Activated CD4-positive, alpha-beta T cell treated with anti-CD3 and anti-CD28 coated beads, Interleukin-2, amount 10 ng/mL, durations not matched to agents 7 days and 5 days (primary cell): ENCODE results near the gene DNAI2. TPM values are rescaled to one million over a fixed set of nuclear protein-coding genes. Genes with fewer than 3 reads are reported as not detected.
A peak's percentile ranks its signal among the peaks of the same experiment; 100 is the strongest.

Source experiments
- CTCF ChIA-PET: fragments of 350-600 bp; sonication (Branson Sonifier 250); formaldehyde crosslinking; loops from one replicate; lab custom pipeline; 2021; ENCODE audit warnings: antibody characterized with exemption; lab: Charles Lee
- POLR2A ChIA-PET: fragments of 350-600 bp; sonication (Branson Sonifier 250); formaldehyde crosslinking; loops from one replicate; lab custom pipeline; 2021; ENCODE audit warnings: antibody characterized with exemption; lab: Charles Lee
- DNase-seq: peaks from one replicate; pipeline ENCODE4 v3.0.0-alpha.2; 2020
- H3K27ac Mint-ChIP-seq: one replicate; pipeline ENCODE4 v1.8.0; 2021; ENCODE audit warnings: mild to moderate bottlenecking, moderate library complexity, mixed read lengths
- H3K27me3 Mint-ChIP-seq: one replicate; pipeline ENCODE4 v1.8.0; 2021; ENCODE audit warnings: mixed read lengths
- H3K36me3 Mint-ChIP-seq: one replicate; pipeline ENCODE4 v1.8.0; 2021; ENCODE audit warnings: low read depth, mixed read lengths
- H3K4me1 Mint-ChIP-seq: one replicate; pipeline ENCODE4 v1.8.0; 2021; ENCODE audit warnings: mixed read lengths
- H3K4me3 Mint-ChIP-seq: one replicate; pipeline ENCODE4 v1.8.0; 2021; ENCODE audit warnings: mild to moderate bottlenecking, moderate library complexity, mixed read lengths
- H3K9me3 Mint-ChIP-seq: one replicate; pipeline ENCODE4 v1.8.0; 2021; ENCODE audit warnings: mixed read lengths
- total RNA-seq, 2 experiments: library from RNA; stranded (reverse); gene quantifications; one replicate each; pipeline ENCODE4 v1.2.3, GENCODE V29; 2021

Gene DNAI2
- total RNA-seq, 2 experiments from 2014 or later = 1.2 to 1.3 TPM

DNA sequence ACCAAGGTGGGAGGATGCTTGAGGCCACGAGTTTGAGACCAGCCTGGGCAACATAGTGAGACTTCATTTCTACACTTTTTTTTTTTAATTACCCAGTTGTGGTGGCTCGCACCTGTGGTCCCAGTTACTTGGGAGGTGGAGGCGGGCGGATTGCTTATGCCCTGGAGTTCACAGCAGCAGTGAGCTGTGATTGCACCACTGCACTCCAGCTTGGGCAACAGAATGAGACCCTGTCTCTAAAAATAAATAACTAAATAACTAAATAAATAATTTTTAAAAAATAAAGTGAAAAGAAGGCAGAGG, 9.3 kb downstream of the DNAI2 start:
- H3K27ac Mint-ChIP-seq = peak overlapping the region; percentile 99
- peaks cover 6% of the 10 kb centered on the region for H3K9me3 Mint-ChIP-seq
- H3K4me3 Mint-ChIP-seq = no peak overlapping the region
- no peaks in the 10 kb centered on the region for H3K27me3 Mint-ChIP-seq
- peaks cover 67% of the 10 kb centered on the region for H3K4me1 Mint-ChIP-seq
- no peak for DNase-seq
- ChIA-PET POLR2A (no interaction called here), CTCF (interaction anchor here (1.1 kb wide), 1 partner anchor 19 kb away, joined by 3 read pairs; no protein-coding TSS in a partner anchor)
- peaks cover 6% of the 10 kb centered on the region for H3K36me3 Mint-ChIP-seq

DNA sequence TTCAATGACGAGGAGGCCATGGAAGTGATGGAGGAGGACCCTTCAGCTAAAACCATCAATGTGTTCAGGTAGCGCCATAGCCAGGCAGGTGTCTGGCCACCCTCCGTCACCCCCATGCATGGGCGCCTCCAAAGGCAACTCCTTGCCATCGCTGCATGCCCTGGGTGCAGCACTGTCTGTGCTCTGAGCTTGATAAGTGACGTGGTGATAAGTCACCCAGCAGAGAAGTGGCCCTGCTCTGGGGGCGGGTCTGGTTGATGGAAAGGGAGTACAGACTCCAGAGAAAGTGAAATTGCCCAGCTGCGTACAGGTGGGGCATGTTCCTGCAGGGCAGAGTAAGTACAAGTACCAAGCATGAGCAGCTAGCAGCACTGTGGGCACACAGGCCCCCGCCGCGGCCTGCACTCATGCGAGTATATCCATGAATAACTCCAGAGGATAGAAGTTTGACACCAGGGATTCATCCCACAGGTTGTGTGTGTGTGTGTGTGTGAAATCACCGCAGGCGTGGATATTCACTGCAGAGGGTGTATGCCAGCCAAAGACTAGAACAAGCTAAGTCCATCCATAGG, 13.1 kb downstream of the DNAI2 start:
- Mint-ChIP-seq H3K4me1 (peaks cover 46% of the 10 kb centered on the region), H3K9me3 (peaks cover 5% of the 10 kb centered on the region), H3K27me3 (no peaks in the 10 kb centered on the region), H3K4me3 (no peak overlapping the region), H3K27ac (no peak overlapping the region), H3K36me3 (peaks cover 2% of the 10 kb centered on the region)
- CTCF ChIA-PET = interaction anchor here (0.9 kb wide), 1 partner anchor 87 kb away, joined by 4 read pairs; no protein-coding TSS in a partner anchor
- POLR2A ChIA-PET = no interaction called here
- DNase-seq = no peak

DNA sequence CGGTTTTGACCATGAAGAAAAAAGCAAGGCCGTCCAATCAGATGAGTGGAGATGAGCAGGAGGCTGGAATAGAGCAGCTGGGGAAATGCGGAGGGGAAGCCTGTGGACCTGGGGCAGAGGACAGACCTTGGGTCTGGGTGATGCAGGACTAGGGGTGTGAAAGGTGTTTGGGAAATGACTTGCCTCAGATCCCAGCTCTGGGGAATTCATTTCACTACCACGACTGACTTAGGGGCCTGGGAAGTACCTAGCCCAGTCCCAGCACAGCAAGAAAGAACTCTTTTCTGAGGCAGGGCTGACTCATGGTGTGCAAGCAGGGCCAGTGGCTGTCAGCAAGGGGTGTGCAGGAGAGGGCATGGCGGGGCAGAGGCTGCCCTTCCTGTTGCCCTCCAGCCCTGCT, 14.8 kb downstream of the DNAI2 start:
- ChIA-PET CTCF (interaction anchor here (1.2 kb wide), 1 partner anchor 39 kb away, joined by 3 read pairs; no protein-coding TSS in a partner anchor), POLR2A (no interaction called here)
- Mint-ChIP-seq H3K9me3 (no peaks in the 10 kb centered on the region), H3K36me3 (no peaks in the 10 kb centered on the region), H3K27me3 (no peaks in the 10 kb centered on the region), H3K4me3 (no peak overlapping the region), H3K4me1 (peaks cover 34% of the 10 kb centered on the region), H3K27ac (peak overlapping the region; percentile 66)
- no peak for DNase-seq

DNA sequence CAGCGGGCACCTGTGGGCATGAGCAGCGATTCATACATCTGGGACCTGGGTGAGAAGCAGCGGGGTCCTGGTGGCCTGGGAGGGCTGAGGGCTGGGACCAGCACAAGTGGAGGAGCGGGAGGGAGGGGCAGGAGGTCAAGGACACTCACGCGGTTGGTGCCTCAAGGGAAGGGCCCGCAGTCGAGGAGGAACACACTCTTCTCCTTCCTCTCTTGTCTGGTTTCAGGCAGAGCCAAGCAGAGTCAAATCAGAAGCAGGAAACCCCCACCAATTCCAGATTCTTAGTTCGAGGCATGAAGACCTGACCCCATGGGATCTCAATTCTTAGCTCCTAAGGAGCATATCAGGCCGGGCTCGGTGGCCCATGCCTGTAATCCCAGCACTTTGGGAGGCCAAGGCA, 15.7 kb downstream of the DNAI2 start:
- H3K27me3 Mint-ChIP-seq = peaks cover under 1% of the 10 kb centered on the region
- POLR2A ChIA-PET = no interaction called here
- H3K9me3 Mint-ChIP-seq = peaks cover under 1% of the 10 kb centered on the region
- no peak overlapping the region for H3K4me3 Mint-ChIP-seq
- CTCF ChIA-PET = no interaction called here
- H3K36me3 Mint-ChIP-seq = peaks cover under 1% of the 10 kb centered on the region
- no peak for DNase-seq
- no peak overlapping the region for H3K27ac Mint-ChIP-seq
- peaks cover 29% of the 10 kb centered on the region for H3K4me1 Mint-ChIP-seq

DNA sequence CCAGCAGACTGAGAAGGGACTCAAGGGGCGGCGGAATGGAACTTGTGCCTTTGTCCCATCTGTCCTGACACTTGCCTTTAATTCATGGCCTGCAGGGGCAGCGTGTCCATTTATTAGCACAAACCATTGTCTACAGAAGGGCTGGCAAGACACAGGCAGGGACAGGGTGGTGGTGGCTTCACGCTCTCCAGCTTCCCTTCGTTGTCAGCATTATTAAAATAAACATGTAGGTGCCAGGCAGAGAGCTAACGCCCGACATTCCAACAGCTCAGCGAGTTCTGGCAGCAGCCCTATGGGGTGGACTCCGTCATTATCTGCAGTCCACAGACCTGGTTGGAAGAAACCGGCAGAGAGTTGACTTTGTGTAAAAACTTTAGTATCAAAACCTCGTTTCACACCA, 16.3 kb downstream of the DNAI2 start:
- POLR2A ChIA-PET = no interaction called here
- DNase-seq = no peak
- no peak overlapping the region for H3K4me3 Mint-ChIP-seq
- H3K4me1 Mint-ChIP-seq = peaks cover 24% of the 10 kb centered on the region
- CTCF ChIA-PET = no interaction called here
- peaks cover 2% of the 10 kb centered on the region for H3K36me3 Mint-ChIP-seq
- H3K27me3 Mint-ChIP-seq = peaks cover 2% of the 10 kb centered on the region
- H3K27ac Mint-ChIP-seq = no peak overlapping the region
- H3K9me3 Mint-ChIP-seq = peaks cover 2% of the 10 kb centered on the region

DNA sequence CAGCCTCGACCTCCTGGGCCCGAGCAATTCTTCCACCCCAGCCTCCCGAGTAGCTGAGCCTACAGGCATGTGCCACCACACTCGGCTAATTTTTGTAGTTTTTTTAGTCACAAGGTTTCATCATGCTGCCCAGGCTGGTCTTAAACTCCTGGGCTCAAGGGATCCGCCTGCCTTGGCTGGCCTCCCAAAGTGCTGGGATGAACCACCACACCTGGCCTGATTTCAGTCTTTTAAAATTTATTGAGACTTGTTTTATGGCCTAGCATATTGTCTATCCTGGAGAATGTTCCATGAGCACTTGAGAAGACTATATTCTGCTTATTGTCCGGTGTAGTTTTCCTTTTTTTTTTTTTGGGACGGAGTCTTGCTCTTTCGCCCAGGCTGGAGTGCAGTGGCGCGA, 18.5 kb downstream of the DNAI2 start:
- H3K36me3 Mint-ChIP-seq = peaks cover 2% of the 10 kb centered on the region
- H3K27me3 Mint-ChIP-seq = peaks cover 9% of the 10 kb centered on the region
- H3K9me3 Mint-ChIP-seq = peaks cover 2% of the 10 kb centered on the region
- no peak overlapping the region for H3K4me3 Mint-ChIP-seq
- ChIA-PET CTCF (no interaction called here), POLR2A (no interaction called here)
- DNase-seq = no peak
- H3K27ac Mint-ChIP-seq = no peak overlapping the region
- peaks cover 25% of the 10 kb centered on the region for H3K4me1 Mint-ChIP-seq

DNA sequence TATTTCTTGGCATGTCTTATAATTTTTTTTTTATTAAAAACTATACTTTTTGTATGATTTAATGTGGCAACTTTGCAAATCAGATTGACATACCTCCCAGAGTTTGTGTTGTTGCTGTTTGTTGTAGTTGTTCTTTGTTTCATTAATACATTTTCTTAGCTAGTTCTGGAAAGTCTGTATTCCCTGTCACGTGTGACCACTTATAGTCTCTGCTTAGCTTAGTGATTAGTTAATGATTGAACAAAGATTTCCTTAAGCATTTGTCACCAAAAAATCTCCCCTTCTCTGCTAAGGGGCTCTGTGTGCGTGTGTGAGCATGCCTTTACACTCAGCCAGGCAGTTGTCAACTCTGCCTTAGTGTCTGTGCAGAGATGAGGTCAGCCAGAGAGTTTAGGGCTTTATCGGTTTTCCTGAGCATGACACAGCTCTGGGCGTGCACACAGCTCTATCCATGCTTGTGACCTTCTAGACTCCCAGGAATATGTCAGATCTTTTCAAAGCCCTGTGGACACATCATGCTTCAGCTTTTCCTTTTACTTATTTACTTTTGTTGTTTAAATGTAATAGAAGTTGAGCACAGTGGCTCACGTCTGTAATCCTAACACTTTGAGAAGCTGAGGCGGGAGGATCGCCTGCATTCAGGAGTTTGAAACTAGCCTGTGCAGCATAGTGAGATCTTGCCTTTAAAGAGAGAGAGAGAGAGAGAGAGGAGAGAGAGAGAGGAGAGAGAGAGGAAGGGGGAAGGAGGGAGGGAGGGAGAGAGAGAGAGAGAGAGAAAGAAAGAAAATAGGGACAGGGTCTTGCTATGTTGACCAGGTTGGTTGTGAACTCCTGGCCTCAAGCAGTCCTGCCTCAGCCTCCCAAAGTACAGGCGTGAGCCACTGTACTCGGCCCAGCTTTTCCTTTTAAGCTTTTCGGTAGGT, 21.9 kb downstream of the DNAI2 start:
- Mint-ChIP-seq H3K27ac (no peak overlapping the region), H3K9me3 (peaks cover 2% of the 10 kb centered on the region), H3K27me3 (peaks cover 9% of the 10 kb centered on the region), H3K4me3 (no peak overlapping the region), H3K36me3 (peaks cover 2% of the 10 kb centered on the region), H3K4me1 (peaks cover 20% of the 10 kb centered on the region)
- ChIA-PET POLR2A (no interaction called here), CTCF (interaction anchor here (1.2 to 1.5 kb wide), 4 partner anchors 9 to 64 kb away, joined by 3 to 5 read pairs (median 3); partner anchors contain the start of gene DNAI2)
- DNase-seq = no peak

DNA sequence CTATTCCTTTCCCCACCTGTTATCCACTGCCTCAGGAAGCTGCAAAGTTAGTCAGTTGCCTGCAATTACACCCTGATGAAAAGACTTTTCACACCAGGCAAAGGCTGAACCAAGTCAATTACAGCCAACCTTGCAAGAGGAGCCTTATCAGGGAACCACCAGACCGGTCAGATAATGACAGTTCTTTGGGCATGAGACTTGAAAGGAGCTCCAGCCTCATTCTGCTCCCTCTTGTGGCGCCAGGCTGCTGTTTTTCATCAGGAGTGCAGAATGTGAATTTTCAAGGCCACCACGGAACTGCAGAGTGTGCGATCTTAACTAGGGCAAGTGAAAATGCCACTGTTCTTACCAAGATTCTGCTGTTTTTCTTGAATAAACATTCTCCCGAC, 22.5 kb downstream of the DNAI2 start:
- Mint-ChIP-seq H3K4me1 (peaks cover 23% of the 10 kb centered on the region), H3K9me3 (peaks cover 2% of the 10 kb centered on the region), H3K4me3 (no peak overlapping the region), H3K36me3 (peaks cover 2% of the 10 kb centered on the region), H3K27me3 (peaks cover 9% of the 10 kb centered on the region), H3K27ac (no peak overlapping the region)
- ChIA-PET CTCF (interaction anchor here (1.2 to 1.5 kb wide), 5 partner anchors 9 to 65 kb away, joined by 3 to 6 read pairs (median 3); partner anchors contain the start of genes BTBD17 and DNAI2), POLR2A (no interaction called here)
- peak; percentile 56 for DNase-seq

DNA sequence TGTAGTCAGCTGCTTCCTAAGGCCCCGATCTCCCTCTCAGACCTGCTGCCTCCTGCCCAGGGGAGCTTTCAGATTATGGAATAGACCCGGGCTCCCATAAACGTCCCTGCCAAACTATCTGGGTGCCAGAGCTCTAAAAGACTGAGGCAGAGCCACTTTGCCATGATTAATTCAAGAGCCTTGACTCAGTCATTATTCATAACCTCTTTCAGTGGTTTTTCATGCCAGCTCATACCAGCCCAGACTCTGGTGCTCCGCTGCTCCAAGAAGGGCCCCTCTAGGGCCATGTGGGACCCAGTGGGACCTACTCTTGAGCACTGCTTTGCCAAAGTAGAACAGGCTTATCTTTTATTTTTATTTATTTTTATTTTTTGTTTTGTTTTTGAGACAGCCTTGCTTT, 23.9 kb downstream of the DNAI2 start:
- Mint-ChIP-seq H3K4me1 (peaks cover 23% of the 10 kb centered on the region), H3K27ac (no peak overlapping the region), H3K36me3 (peaks cover 2% of the 10 kb centered on the region), H3K9me3 (peaks cover 2% of the 10 kb centered on the region), H3K27me3 (peaks cover 9% of the 10 kb centered on the region), H3K4me3 (no peak overlapping the region)
- ChIA-PET POLR2A (interaction anchor here (0.7 kb wide), 1 partner anchor 110 kb away, joined by 4 read pairs; no protein-coding TSS in a partner anchor), CTCF (interaction anchor here (0.6 to 1.5 kb wide), 9 partner anchors 13 to 908 kb away, joined by 3 to 6 read pairs (median 3); partner anchors contain the start of genes BTBD17 and TTYH2)
- no peak for DNase-seq

DNA sequence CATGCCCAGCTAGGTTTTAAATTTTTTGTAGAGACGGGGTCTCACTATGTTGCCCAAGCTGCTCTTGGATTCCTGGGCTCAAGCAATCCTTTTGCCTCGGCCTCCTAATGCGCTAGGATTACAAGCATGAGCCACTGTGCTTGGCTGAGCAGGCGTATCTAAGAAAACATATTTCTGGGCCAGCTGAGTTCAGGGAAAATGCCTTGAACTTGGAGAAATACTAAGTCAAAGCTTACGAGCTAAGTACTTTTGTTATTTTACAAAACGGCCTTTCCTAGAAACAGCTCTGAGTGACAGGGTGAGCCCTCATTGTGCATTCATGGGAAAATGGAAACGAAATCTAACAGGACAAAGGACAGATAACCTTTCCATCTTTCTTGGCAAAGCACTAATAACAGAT, 24.7 kb downstream of the DNAI2 start:
- ChIA-PET CTCF (interaction anchor here (0.9 to 1.3 kb wide), 5 partner anchors 14 to 159 kb away, joined by 3 to 5 read pairs (median 3); no protein-coding TSS in a partner anchor), POLR2A (no interaction called here)
- H3K36me3 Mint-ChIP-seq = peaks cover 2% of the 10 kb centered on the region
- H3K4me1 Mint-ChIP-seq = peaks cover 23% of the 10 kb centered on the region
- peaks cover 9% of the 10 kb centered on the region for H3K27me3 Mint-ChIP-seq
- DNase-seq = no peak
- H3K9me3 Mint-ChIP-seq = peaks cover 2% of the 10 kb centered on the region
- H3K27ac Mint-ChIP-seq = no peak overlapping the region
- H3K4me3 Mint-ChIP-seq = no peak overlapping the region

DNA sequence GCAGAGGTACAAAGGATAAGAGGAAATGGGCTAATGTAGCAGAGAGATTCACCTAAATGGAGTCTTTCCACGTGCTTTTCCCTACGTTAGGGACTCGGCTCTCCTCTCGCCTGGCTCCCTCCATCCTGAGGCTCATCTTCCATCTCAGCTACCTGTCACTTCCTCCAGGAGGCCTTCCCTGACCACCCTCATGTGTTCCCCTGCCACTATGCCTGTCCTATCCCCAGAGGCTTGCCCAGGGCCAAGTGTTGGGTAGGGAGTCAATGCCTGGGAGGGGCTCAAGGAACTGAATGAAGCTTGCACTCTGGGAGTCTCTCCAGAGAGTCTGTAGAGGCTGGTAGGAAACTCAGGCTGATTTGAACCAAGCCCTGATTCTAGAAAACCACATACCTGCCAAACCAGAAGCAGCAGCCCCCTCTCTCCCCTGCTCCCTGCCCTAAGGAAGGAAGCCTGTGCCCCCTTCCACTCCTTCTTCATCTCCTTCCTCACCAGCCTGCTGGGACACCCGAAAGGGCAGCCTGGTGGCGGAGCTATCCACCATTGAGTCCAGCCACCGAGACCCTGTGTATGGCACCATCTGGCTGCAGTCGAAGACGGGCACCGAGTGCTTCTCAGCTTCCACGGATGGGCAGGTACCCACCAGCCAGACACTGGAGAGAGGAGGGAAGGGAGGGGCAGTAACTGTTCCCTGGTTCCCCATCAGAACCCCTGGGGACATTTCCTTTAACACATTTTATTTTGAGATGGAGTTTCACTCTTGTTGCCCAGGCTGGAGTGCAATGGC, 25.4 kb downstream of the DNAI2 start:
- peaks cover 23% of the 10 kb centered on the region for H3K4me1 Mint-ChIP-seq
- H3K27me3 Mint-ChIP-seq = peaks cover 9% of the 10 kb centered on the region
- H3K4me3 Mint-ChIP-seq = no peak overlapping the region
- H3K27ac Mint-ChIP-seq = no peak overlapping the region
- H3K9me3 Mint-ChIP-seq = peaks cover 2% of the 10 kb centered on the region
- ChIA-PET POLR2A (no interaction called here), CTCF (interaction anchor here (0.9 to 1.3 kb wide), 4 partner anchors 15 to 182 kb away, joined by 3 to 5 read pairs (median 4); no protein-coding TSS in a partner anchor)
- no peak for DNase-seq
- peaks cover 2% of the 10 kb centered on the region for H3K36me3 Mint-ChIP-seq

DNA sequence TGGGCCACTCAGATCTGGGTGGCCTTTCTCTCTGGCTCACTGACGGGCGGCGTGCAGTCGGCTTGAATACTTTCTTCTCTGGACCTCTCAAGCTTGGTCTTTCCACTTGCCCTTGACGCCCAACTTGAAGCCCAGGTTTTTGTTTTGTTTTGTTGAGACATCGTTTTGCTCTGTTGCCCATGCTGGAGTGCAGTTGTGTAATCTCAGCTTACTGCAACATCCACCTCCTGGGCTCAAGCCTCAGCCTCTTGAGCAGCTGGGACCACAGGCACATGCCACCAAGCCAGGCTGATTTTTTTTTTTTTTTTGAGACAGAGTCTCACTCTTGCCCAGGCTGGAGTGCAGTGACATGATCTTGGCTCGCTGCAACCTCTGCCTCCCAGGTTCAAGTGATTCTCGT, 29.3 kb downstream of the DNAI2 start:
- H3K9me3 Mint-ChIP-seq = no peaks in the 10 kb centered on the region
- ChIA-PET POLR2A (no interaction called here), CTCF (interaction anchor here (1.5 kb wide), 1 partner anchor 47 kb away, joined by 3 read pairs; no protein-coding TSS in a partner anchor)
- peaks cover 22% of the 10 kb centered on the region for H3K4me1 Mint-ChIP-seq
- H3K36me3 Mint-ChIP-seq = peaks cover 1% of the 10 kb centered on the region
- peaks cover 7% of the 10 kb centered on the region for H3K27me3 Mint-ChIP-seq
- no peak overlapping the region for H3K4me3 Mint-ChIP-seq
- no peak for DNase-seq
- no peak overlapping the region for H3K27ac Mint-ChIP-seq
